Activated T-cell treated with anti-CD3 and anti-CD28 coated beads, Interleukin-2, amount 50 U/mL, for 1 hour (primary cell): ENCODE results near the gene BEGAIN.

ENCODE experiments used
- DNase-seq: peaks from one replicate; pipeline ENCODE4 v3.0.0-alpha.2; 2020

BEGAIN gene

GRCh38 chr14:100581228-100582145, 5.7 kb downstream of the BEGAIN start:
- DNase-seq, result no peak

DNA sequence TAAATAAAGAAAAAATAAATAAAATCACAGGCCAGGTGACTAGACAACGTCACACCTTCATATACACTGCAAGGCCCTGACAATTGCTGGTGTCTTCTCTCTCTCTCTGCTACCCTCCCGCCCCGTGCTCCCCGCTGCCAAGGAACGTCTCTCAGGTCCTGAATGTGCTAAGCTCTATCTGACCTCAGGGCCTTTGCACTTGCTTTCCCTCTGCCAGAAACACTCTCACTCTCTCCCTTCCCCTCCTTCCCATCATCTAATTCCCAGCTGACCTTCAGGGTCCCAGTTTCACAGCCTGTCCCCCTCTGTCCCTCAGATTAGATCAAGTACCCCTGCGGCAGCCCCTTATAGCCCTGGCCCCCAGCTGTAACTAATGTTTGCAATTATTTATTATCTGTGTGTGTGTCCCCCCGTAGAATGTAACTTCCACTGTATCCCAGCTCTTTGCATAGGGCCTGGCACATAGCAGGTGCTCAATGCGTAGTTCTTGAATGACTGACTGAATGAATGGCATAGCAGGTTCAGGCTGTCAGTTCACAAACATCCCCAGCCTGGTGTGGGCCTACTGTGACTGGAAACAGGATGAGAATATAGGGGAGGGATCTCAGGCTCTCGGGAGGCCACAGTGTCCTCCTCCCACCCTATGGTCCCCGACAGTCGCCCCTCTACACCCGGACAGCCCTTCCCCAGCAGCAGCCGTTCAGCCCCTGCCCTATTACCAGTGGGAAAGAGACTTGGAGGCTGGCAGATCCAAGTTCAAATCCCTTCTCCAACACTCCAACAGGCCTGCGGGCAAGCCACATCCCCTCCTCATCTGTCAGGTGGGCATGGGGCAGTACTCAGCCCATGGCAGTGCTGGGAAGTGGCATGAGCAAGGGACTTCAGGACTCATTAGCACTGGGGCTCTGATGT, 6.6 kb downstream of the BEGAIN start:
- DNase-seq, result no peak

- DNase-seq, result no peak
Measured at GRCh38 chr14:100578552-100578951, 8.7 kb downstream of the BEGAIN start.

GRCh38 chr14:100577986-100578431, 9.2 kb downstream of the BEGAIN start:
- no peak for DNase-seq

DNA sequence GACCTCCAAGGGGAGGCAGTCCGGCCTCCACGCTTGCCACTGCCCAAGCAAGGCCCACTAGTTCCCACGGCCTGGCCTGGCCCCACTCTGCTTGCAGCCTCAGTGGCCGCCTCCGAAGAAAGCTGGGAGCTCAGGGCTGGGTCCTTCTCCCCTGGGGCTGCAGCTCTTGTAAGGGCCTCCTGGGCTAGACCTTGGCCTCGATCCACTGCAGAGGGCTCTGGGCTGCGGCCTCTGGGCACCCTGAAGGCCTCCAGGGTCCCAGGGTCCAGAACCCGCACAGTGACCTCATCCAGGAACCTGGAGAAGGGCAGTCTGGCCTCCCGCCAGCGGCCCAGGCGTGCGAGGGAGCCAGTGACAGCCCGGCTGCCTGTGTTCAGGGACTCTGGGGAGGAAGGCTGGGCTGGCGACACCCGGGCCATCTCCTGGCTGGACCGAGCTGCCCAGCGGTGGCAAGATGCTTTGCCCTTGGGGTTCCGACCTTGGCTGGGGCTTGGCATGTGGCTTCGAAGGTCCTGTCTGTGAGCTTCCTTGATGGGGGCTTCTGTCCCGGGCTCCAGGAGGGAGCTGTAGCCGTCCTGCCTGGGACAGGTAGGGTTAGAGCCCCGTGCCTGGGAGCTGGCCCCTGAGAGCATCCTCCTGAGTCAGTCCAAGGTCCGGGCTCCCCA, 9.8 kb downstream of the BEGAIN start:
- no peak for DNase-seq

DNA sequence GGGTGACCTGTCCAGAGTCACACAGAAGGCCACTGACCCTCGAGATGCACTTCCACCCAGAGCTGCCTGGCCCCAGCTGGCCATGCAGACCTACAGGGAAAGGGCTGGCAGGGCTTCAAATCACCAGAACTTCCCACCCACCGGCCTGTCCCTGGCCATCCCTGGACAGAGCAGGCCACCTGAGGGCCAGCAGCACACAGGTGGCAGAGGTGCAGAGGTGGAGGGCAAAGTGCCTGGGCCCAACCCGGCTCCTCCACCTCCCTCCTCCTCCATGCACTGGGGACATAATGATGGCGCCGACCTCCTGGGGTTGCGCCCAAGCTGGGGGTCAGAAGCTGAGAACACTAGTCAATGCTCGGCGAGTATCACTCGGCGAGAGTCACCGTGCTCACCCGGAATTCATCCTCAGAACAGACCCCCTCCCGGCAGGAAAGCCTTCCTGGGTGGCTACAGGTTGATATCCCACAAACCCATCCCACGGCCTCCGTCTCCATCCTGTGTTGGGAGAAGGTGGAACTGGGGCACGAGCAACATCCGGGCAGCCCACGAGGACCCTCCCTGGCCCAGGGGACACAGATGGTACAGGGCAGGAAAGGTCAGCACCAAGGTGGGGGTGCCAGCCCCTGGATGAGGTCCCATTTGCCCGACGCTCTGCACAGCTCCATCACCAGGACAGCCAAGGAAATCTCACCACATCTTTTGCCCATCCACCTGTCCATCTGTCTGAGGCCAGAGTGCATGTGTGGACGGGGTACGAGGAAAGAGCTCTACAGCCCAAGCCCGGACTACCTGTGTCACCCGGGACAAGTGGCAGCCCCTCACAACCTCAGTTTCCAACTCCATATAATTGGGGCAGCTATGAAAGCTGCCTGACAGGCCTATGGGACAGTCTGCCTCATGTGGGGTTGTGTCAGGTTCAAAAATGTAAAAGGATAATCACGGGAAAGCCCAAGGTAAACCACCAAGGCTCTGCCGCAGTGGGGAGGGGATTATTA, 10.8 kb downstream of the BEGAIN start:
- DNase-seq, result no peak

DNA sequence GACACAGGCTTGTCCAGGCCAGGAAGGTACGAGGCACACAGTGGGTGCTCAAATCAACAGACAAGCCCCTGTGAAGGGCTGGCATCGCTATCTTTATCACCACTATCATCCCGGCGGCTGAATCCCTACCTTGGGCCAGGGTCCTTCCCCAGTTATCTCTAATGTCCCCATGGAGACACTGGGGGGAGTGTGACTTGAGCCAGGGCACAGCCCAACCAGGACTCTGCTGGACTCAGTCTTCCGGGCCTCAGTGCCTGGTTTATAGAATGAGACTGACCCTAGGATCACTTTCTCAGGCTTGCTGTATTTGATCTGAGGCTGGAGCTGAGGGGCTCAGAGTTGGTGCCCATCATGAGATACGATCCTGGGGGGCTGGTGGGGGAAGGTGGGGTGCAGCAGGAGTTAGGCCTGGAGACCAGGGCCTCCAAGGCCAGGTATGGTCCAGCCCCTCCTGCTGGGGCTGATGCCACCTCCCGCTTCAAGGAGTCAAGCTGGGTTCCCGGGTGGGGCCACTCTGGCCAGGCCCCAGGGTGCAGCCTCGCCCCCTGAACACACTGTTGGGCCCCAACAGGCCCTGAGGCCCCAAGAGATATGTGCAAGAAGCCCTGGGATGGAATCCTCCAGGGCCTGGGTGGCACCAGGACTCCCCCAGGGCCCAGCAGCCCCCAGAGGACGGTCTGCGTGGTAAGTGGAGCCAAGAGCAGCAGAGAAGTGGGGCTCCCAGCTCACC, 11.8 kb downstream of the BEGAIN start:
- DNase-seq, result no peak

- no peak for DNase-seq
Measured at GRCh38 chr14:100574642-100575031, 12.6 kb downstream of the BEGAIN start.

GRCh38 chr14:100573757-100574641, 13.2 kb downstream of the BEGAIN start:
- DNase-seq, result no peak

GRCh38 chr14:100573002-100573756, 14.0 kb downstream of the BEGAIN start:
- no peak for DNase-seq

DNA sequence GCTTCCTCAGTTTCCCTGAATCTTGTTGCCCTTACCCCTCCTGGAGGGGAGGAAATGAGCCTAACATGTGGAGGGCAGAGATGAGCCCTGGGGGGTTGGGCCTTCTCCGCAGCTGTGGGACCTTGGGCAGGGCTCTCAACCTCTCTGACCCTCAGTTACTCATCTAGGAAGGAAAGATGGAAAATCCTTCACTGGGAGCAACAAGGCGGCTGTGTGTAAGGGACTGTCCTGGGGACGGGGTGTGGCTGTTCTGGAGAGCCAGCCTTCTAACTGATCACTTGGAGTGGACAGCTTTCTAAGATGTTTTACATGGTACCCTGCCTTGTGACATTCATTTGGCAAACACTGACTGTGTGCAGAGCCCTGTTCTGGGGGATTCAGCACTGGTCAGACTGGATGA, 14.7 kb downstream of the BEGAIN start:
- no peak for DNase-seq

GRCh38 chr14:100571837-100572236, 15.4 kb downstream of the BEGAIN start:
- no peak for DNase-seq

DNA sequence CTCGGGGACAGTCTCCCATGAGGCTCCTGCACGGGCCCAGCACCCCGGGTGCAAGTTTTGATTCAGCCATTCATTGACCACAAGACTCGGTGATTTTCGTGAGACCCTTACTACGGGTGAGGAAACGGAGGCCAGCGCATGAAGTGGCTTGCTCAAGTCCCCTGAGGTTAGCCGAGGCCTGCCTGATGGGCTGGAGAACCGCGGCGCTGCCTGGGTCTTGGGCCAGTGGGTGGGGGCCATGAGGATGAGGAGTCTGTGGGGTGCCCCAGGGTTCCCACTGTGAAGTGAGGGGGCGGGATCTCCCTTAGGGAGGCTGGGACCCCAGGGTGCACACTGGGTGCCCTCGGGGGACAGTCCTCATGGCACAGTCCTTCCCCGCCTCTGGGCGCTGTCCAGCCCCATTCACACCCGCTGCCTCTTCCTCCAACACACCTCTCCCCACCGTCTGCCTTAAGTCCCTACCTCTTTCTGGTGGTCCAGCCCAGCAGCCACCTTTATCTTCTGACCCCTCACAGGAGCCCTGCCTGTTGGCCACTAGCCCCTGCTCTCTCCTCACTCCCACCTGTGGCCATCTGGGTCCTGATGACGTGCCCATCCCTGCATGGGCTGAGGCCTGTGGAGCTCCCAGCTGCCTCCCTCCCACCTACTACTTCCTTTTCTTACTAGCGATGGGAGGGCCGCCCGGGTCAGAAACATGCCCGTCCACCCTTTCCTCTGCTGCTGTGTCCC, 16.3 kb downstream of the BEGAIN start:
- no peak for DNase-seq

GRCh38 chr14:100569734-100570286, 17.4 kb downstream of the BEGAIN start:
- DNase-seq, result no peak

DNA sequence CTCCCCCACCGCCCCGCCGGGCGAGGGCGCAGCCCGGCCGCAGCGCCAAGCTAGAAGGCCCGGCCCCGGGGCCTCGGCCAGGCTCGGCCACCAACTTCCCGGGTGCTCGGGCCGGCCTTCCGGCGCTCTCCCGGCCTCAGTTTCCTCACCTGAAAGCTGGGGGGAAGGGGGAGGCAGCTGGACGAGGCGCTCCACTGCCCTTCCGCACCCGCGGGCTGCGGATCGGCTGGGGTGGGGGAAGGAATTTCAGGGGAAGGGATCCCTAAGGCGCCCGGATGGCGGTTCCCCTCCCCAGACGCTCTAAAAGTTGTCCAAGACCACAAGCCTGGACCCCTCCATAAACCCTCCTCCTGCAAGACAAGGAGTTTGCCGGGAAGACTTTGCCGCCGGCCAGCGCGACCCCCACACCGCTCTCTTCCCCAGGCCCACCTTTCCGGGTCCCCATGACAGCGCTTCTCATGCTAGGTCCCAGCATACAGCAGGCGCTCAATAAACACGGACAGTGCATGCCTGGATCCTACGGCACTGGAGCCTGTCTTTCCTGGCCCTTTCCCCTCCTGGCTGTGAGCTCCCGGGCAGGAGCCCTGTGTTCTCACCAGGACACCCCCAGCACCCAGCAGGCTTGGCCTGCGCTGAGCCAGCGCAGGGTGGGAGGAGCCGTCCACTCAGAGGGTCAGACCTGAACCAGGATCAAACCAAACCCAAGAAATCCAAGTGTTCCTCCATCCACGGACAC, 18.1 kb downstream of the BEGAIN start:
- DNase-seq, result no peak

DNA sequence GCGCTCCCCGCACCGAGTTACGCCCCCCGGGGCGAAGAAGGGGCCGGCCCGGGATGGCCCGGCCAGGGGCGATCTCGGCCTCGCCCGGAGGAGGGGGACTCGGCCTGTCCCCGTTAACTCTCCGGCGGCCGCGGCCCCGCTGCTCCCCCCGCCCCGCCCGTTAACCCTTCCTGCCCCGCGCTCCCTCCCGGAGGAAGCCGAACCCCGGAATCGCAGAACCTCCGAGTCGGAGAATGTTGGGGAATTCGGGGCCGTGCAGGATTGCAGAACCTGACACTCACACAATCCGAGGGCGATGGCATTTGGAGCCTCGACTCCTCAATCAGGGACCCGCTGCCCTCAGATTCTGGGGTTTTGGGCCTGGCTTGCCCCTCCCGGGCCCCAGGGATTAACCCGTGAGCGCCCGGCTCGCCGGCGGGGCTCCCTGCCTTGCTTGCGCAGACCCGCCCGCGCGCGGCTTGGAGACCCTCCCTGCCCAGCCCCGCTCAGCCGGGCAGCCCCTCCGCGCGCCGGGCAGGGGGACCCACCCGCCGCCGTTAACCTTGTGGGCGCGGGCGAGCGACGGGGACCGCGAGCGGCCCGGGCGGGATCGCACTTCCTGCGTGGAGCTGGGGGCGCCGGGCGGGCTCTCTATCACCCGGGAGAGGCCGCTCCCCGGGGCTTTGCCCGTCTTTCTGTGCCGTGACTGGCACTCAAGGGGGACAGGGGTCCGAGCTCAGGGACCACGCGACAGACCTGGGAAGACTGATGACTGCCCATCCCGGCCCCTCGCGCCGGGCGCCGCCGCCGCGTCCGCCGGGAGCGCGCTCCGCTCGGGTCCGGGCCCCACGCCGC, 18.8 kb downstream of the BEGAIN start:
- no peak for DNase-seq

- DNase-seq, result no peak
Measured at GRCh38 chr14:100567877-100568163, 19.4 kb downstream of the BEGAIN start.
